Suprapubic skin (tissue), 3 donors: ENCODE results near the gene FAU.

Experiments
- POLR2AphosphoS5 ChIP-seq, 3 donors: sonication (generic); formaldehyde crosslinking; IDR thresholded peaks; one replicate each; pipeline ENCODE4 v1.6.1; 2017; ENCODE audit warnings: antibody characterized with exemption in 3 of 3
- TF ChIP-seq, protein P1 (sequence below), 2 donors: fragments of 200-600 bp in 1 of 2; fragments of 450-650 bp in 1 of 2; sonication (generic) in 1 of 2; IDR thresholded peaks; one replicate each; pipeline ENCODE4 v1.5.1; 2016 to 2019; ENCODE audit warnings: antibody characterized with exemption in 2 of 2, mild to moderate bottlenecking in 1 of 2, moderate library complexity in 1 of 2

DNA sequence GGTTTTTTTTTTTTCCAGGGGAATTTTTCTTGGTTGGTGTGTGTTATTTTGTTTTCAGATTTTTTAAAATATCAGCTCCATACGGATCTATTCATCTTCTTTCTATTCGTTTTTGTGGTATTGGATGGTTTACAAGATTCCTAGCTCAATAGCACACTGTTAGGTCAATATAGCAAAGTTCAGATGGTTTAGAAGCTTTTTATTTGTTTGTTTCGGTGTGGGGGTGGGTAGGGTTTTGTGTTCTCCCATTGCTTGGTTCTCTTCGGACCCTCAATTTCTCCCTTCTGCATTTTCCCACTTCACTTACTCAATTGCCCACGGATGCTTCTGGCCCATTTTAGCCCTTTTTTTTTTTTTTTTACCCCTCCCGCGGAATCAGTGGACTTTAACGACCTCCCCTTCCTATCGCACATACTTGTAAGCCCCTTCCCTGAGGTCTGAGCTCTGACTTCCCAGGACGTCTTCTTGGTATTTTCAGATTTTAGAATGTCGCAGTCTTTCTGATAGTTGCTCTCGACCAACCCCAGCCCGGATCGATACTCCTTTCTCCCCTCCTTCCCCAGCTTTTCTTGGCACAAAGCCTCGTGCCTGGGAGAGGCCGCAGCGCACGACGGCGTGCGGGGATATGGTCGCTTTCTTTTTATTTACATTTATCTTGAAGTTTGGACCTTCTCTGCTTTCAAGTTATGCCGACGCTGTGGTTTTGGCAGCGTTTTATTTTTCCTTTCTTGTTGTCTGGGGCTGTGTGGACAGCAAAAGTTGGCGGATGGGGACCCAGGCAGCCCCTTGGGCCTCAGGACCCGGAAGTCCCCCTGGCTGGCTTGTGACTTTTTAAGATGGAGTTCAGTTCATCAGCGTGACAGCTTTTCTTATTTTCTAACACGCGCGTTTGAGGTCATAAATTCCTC is 43.7 kb upstream of the FAU start:
- no peak for TF ChIP-seq POLR2AphosphoS5 (IDR thresholded peaks at IDR 0.05)
- TF ChIP-seq, protein P1, sequence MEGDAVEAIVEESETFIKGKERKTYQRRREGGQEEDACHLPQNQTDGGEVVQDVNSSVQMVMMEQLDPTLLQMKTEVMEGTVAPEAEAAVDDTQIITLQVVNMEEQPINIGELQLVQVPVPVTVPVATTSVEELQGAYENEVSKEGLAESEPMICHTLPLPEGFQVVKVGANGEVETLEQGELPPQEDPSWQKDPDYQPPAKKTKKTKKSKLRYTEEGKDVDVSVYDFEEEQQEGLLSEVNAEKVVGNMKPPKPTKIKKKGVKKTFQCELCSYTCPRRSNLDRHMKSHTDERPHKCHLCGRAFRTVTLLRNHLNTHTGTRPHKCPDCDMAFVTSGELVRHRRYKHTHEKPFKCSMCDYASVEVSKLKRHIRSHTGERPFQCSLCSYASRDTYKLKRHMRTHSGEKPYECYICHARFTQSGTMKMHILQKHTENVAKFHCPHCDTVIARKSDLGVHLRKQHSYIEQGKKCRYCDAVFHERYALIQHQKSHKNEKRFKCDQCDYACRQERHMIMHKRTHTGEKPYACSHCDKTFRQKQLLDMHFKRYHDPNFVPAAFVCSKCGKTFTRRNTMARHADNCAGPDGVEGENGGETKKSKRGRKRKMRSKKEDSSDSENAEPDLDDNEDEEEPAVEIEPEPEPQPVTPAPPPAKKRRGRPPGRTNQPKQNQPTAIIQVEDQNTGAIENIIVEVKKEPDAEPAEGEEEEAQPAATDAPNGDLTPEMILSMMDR (IDR thresholded peaks at IDR 0.05) = no peak
